ENCODE measurements around the gene SF3B3.
"Not testable (repeated sequence)": the region's sequence is repeated elsewhere in the genome, so short reads cannot be mapped to it uniquely, and the experiment has no call there.

Gene SF3B3

GRCh38 chr16:70621864-70622263, 98.2 kb downstream of the SF3B3 start:
- DNase-seq (ENCODE audit: low read depth), result not testable (repeated sequence)

Measured in stimulated activated CD8-positive, alpha-beta memory T cell treated with anti-CD3 and anti-CD28 coated beads, Interleukin-15, amount 100 ng/mL, for 24 hours (primary cell).